C4-2B (cell line): ENCODE results near the gene DNAH17.

ENCODE experiments used
- ZFX ChIP-seq: fragments of 450-650 bp; IDR thresholded peaks from 2 replicates; pipeline ENCODE4 v1.6.1; 2017
- TF ChIP-seq, protein P1 (sequence below): fragments of 450-650 bp; conservative IDR thresholded peaks from 2 replicates; pipeline ENCODE4 v1.5.1; 2017; ENCODE audit warnings: mild to moderate bottlenecking

- TF ChIP-seq, protein P1, sequence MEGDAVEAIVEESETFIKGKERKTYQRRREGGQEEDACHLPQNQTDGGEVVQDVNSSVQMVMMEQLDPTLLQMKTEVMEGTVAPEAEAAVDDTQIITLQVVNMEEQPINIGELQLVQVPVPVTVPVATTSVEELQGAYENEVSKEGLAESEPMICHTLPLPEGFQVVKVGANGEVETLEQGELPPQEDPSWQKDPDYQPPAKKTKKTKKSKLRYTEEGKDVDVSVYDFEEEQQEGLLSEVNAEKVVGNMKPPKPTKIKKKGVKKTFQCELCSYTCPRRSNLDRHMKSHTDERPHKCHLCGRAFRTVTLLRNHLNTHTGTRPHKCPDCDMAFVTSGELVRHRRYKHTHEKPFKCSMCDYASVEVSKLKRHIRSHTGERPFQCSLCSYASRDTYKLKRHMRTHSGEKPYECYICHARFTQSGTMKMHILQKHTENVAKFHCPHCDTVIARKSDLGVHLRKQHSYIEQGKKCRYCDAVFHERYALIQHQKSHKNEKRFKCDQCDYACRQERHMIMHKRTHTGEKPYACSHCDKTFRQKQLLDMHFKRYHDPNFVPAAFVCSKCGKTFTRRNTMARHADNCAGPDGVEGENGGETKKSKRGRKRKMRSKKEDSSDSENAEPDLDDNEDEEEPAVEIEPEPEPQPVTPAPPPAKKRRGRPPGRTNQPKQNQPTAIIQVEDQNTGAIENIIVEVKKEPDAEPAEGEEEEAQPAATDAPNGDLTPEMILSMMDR: no peak
- no peak for TF ChIP-seq ZFX
These were observed 46.5 kb downstream of the DNAH17 start for GRCh38 chr17:78530675-78531074.
